ENCODE measurements around the gene PLA2G1B. TPM values are rescaled to one million over a fixed set of nuclear protein-coding genes. Genes with fewer than 3 reads are reported as not detected.
A peak's percentile ranks its signal among the peaks of the same experiment; 100 is the strongest.

Gene PLA2G1B
- total and polyA plus RNA-seq, 2 experiments from 2014 or later, result not detected

DNA sequence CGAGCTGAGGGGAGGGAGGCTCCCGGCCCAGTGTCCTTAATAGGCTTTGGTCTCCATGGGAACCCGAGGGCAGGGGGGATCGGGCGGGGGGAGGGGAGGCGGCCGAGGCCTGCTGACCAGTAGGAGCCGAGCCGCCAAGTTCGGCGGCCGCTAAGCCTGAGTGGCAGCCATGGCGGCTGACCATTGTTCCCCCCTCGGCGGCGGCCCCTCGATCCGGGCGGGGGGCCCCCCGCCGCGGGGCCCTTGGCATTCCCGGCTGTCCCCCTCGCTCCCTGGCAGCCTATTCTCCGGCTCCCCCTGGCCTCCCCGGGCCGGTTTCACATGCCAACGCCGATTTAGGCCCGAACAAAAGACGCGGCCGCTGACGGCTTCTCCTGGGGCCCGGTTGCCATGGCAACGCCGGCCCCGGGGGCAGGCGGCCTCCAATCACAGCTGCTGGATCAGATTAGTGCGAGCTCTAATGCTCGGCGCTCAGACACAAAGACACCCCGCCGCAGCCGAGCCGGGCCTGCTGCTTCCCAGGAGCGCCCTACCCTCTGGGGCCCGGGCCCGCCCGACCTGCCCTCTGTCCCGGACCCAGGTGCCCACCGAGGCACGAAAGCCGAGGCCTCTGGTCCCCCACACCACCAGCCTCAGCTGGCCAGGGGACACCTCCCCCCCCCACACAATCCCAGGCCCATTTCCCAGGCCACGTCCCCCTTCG is 34.1 kb upstream of the PLA2G1B start:
- peak overlapping the region; percentile 59 for H3K4me3 ChIP-seq
- H3K9me3 ChIP-seq (ENCODE audit: low read depth), result no peaks in the 10 kb centered on the region
- H2AFZ ChIP-seq, result peak overlapping the region; percentile 76
- in situ Hi-C loops (cut with MboI), result no loop called here
- no peaks in the 10 kb centered on the region for H3F3A ChIP-seq (ENCODE audit: insufficient read depth)
- peak overlapping the region; percentile 88 for H3K4me2 ChIP-seq (ENCODE audit: unreplicated experiment)
- H3K9me2 ChIP-seq (ENCODE audit: insufficient read depth), result no peaks in the 10 kb centered on the region
- H3K4me1 ChIP-seq (ENCODE audit: insufficient read depth), result no peaks in the 10 kb centered on the region
- no peaks in the 10 kb centered on the region for H3K79me2 ChIP-seq (ENCODE audit: insufficient read depth)
- peaks cover 13% of the 10 kb centered on the region for H3K27me3 ChIP-seq (replicated peaks; ENCODE audit: insufficient read depth)
- WGBS, 2 experiments (ENCODE audit: low coverage in 1 of 2, low lambda C conversion rate in 2 of 2, missing lambda C conversion rate in 2 of 2), result 15 to 16% methylated on average over 21 to 48 of the region's 56 CpGs
- H4K20me1 ChIP-seq (ENCODE audit: insufficient read depth), result no peaks in the 10 kb centered on the region
- peak overlapping the region; percentile 74 for H3K9ac ChIP-seq
- H3K27ac ChIP-seq, result no peak overlapping the region
- no peaks in the 10 kb centered on the region for H3K36me3 ChIP-seq (ENCODE audit: low read depth)
- peak; percentile 77 for DNase-seq
- no peak for TF ChIP-seq EZH2 (IDR thresholded peaks at IDR 0.05; ENCODE audit: insufficient read depth, poor library complexity, severe bottlenecking)
- no peak for TF ChIP-seq EZH2phosphoT487 (IDR thresholded peaks at IDR 0.05; ENCODE audit: insufficient read depth, low read depth)

DNA sequence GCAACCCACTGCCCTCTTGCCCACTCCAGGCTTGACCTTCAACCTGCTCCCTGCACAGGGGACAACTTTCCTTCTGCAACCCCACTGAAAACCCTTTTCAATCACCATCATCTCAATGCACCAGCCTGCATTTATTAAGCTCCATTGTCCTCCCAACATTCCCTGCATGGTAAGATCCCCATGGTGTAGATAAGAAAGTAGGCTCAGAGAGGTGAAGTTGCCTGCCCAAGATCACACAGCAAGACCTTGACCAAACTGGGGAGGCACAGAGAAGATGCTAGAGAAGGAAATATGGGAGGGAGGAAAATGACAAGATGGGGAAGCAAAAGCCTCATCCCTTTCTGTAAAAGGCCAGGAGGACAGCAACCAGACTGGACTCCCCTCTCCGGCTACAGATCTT is 31.5 kb upstream of the PLA2G1B start:
- WGBS, 2 experiments (ENCODE audit: low coverage in 1 of 2, low lambda C conversion rate in 2 of 2, missing lambda C conversion rate in 2 of 2), result 88 to 94% methylated on average over 1 of the region's 1 CpG
- no peak overlapping the region for H3K27ac ChIP-seq
- in situ Hi-C loops (cut with MboI), result no loop called here
- TF ChIP-seq EZH2phosphoT487 (IDR thresholded peaks at IDR 0.05; ENCODE audit: insufficient read depth, low read depth) (no peak), EZH2 (IDR thresholded peaks at IDR 0.05; ENCODE audit: insufficient read depth, poor library complexity, severe bottlenecking) (no peak)
- no peaks in the 10 kb centered on the region for H3K36me3 ChIP-seq (ENCODE audit: low read depth)
- no peaks in the 10 kb centered on the region for H4K20me1 ChIP-seq (ENCODE audit: insufficient read depth)
- H2AFZ ChIP-seq, result no peak overlapping the region
- H3K4me1 ChIP-seq (ENCODE audit: insufficient read depth), result no peaks in the 10 kb centered on the region
- H3K4me3 ChIP-seq, result no peak overlapping the region
- H3K9me3 ChIP-seq (ENCODE audit: low read depth), result no peaks in the 10 kb centered on the region
- H3K9me2 ChIP-seq (ENCODE audit: insufficient read depth), result no peaks in the 10 kb centered on the region
- H3K79me2 ChIP-seq (ENCODE audit: insufficient read depth), result no peaks in the 10 kb centered on the region
- no peaks in the 10 kb centered on the region for H3F3A ChIP-seq (ENCODE audit: insufficient read depth)
- H3K4me2 ChIP-seq (ENCODE audit: unreplicated experiment), result no peak overlapping the region
- no peak overlapping the region for H3K9ac ChIP-seq
- no peak for DNase-seq
- peaks cover 6% of the 10 kb centered on the region; the same call in 1 of the 2 replicates for H3K27me3 ChIP-seq (replicated peaks; ENCODE audit: insufficient read depth)

DNA sequence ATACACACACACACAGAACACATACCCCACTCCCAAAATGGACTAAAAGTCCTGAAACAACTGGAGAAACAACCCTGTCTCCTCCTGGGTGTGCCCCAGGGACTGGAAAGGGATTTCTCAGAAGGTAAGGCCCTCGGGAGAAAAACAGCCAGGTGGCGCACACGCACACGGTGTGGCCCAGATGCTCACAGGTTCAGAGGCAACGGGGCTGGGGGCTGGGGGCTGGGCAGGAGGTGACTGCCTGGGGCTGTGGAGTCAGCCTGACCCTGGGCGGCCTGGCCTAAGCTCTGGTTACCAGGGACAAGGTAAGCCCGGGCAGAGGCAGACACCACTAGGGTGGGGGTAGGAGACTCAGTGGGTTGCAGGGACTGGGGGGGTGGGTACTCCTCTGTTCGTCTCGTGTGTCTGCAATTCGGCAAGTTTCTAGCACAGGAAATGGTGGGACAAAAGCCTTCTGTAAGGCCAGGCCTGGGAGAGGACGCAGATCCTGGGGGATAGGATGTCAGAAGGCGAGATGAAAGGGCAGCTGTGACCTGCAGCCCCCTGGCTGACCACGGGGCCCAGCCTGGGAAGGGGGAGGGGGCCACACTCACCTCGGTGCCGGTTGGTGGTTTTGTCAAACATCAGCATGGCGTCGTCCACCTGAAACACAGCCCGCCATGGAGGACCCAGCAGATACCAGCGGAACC is 31.0 kb upstream of the PLA2G1B start:
- Histone ChIP-seq H3K9ac (no peak overlapping the region), H3K27me3 (replicated peaks; ENCODE audit: insufficient read depth) (0 out of 2 replicates have a peak, but pooled peaks cover 3% of the 10 kb centered on the region), H3K4me1 (ENCODE audit: insufficient read depth) (no peaks in the 10 kb centered on the region), H3K36me3 (ENCODE audit: low read depth) (no peaks in the 10 kb centered on the region), H3K79me2 (ENCODE audit: insufficient read depth) (no peaks in the 10 kb centered on the region), H3K9me3 (ENCODE audit: low read depth) (no peaks in the 10 kb centered on the region), H3K27ac (no peak overlapping the region), H3K9me2 (ENCODE audit: insufficient read depth) (no peaks in the 10 kb centered on the region), H4K20me1 (ENCODE audit: insufficient read depth) (no peaks in the 10 kb centered on the region), H2AFZ (no peak overlapping the region), H3K4me3 (no peak overlapping the region), H3F3A (ENCODE audit: insufficient read depth) (no peaks in the 10 kb centered on the region), H3K4me2 (ENCODE audit: unreplicated experiment) (no peak overlapping the region)
- no peak for DNase-seq
- in situ Hi-C loops (cut with MboI), result no loop called here
- TF ChIP-seq EZH2 (IDR thresholded peaks at IDR 0.05; ENCODE audit: insufficient read depth, poor library complexity, severe bottlenecking) (no peak), EZH2phosphoT487 (IDR thresholded peaks at IDR 0.05; ENCODE audit: insufficient read depth, low read depth) (no peak)
- 56 to 64% methylated on average over 16 to 19 of the region's 19 CpGs for WGBS, 2 experiments (ENCODE audit: low coverage in 1 of 2, low lambda C conversion rate in 2 of 2, missing lambda C conversion rate in 2 of 2)

DNA sequence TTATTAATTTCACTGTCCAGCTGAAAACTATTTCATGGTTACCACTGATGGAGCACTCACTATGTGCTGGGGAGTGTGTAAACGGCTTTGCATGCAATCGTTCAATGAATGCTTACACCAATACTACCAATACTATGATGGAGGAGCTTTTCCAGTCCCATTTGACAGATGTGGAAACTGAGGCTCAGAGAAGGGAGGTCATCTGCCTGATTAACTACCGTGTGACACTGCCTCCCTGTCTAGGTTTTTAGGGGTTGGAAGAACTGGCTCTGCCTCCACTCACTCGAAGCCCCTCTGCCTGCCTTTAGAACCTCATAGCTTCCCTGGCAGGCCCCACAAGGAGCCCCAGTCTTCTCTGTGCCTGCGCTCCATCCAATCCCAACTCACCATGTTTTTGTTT is 29.5 kb upstream of the PLA2G1B start:
- H3K79me2 ChIP-seq (ENCODE audit: insufficient read depth), result no peaks in the 10 kb centered on the region
- H3K9ac ChIP-seq, result no peak overlapping the region
- H3F3A ChIP-seq (ENCODE audit: insufficient read depth), result no peaks in the 10 kb centered on the region
- no peaks in the 10 kb centered on the region for H3K27me3 ChIP-seq (replicated peaks; ENCODE audit: insufficient read depth)
- no peaks in the 10 kb centered on the region for H3K4me1 ChIP-seq (ENCODE audit: insufficient read depth)
- TF ChIP-seq EZH2phosphoT487 (IDR thresholded peaks at IDR 0.05; ENCODE audit: insufficient read depth, low read depth) (no peak), EZH2 (IDR thresholded peaks at IDR 0.05; ENCODE audit: insufficient read depth, poor library complexity, severe bottlenecking) (no peak)
- in situ Hi-C loops (cut with MboI), result no loop called here
- WGBS, 2 experiments (ENCODE audit: low coverage in 1 of 2, low lambda C conversion rate in 2 of 2, missing lambda C conversion rate in 2 of 2), result 64 to 80% methylated on average over 5 of the region's 5 CpGs
- H3K4me2 ChIP-seq (ENCODE audit: unreplicated experiment), result peak overlapping the region; percentile 40
- no peak for DNase-seq
- H2AFZ ChIP-seq, result no peak overlapping the region
- H3K36me3 ChIP-seq (ENCODE audit: low read depth), result no peaks in the 10 kb centered on the region
- no peak overlapping the region for H3K4me3 ChIP-seq
- H3K9me3 ChIP-seq (ENCODE audit: low read depth), result no peaks in the 10 kb centered on the region
- no peaks in the 10 kb centered on the region for H4K20me1 ChIP-seq (ENCODE audit: insufficient read depth)
- no peak overlapping the region for H3K27ac ChIP-seq
- no peaks in the 10 kb centered on the region for H3K9me2 ChIP-seq (ENCODE audit: insufficient read depth)

Measured in GM23248 (cell line).